Ramos (cell line): Measurements from ENCODE around the gene E2F8.

Source experiments
- in situ Hi-C: fragments of 300-500 bp; cut with MboI; formaldehyde crosslinking; loops from one replicate; pipeline ENCODE4 v1.14.3; 2022; ENCODE audit warnings: low sequenced_read_pairs; ENCODE audit not compliant: unreplicated experiment

The E2F8 gene

DNA sequence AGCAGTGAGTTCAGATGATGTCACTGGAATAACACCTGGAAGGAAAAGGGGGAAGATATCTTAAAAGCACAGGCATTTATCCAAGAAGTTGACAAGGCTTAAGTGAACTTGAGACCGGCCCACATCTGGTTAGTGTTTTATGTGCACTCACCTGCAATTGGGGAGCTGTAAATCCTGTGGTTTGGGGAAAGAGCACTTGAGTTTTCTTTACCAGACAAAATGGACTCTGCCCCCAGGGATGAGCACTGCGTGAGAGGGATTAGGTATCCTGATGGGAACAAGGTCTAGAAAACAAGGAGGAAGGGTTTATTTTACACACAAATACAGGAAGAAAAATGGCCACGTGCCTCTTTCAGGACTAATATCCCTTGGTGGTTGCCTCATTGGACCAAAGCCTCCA, 15.2 kb downstream of the E2F8 start:
- in situ Hi-C loops = no loop called here

DNA sequence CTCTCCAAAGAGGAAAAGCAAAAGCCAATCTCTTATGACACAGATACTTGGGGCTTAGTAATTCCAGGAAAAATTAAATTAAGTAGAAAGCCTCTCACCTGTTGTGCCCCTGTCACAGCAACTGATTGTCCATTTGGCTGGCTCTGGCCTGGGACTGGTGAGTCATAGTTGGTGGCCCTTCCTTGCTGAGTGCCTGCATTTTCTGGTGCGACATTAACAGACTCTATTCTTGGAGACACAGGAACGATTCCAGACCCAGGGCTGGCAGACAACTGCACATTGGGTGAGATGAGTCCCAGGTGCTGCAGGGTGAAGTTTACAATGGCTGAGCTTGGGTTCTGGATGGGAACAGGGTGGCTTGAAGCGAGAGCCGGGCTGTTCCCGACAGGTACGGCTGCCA, 15.6 kb downstream of the E2F8 start:
- in situ Hi-C loops = no loop called here

DNA sequence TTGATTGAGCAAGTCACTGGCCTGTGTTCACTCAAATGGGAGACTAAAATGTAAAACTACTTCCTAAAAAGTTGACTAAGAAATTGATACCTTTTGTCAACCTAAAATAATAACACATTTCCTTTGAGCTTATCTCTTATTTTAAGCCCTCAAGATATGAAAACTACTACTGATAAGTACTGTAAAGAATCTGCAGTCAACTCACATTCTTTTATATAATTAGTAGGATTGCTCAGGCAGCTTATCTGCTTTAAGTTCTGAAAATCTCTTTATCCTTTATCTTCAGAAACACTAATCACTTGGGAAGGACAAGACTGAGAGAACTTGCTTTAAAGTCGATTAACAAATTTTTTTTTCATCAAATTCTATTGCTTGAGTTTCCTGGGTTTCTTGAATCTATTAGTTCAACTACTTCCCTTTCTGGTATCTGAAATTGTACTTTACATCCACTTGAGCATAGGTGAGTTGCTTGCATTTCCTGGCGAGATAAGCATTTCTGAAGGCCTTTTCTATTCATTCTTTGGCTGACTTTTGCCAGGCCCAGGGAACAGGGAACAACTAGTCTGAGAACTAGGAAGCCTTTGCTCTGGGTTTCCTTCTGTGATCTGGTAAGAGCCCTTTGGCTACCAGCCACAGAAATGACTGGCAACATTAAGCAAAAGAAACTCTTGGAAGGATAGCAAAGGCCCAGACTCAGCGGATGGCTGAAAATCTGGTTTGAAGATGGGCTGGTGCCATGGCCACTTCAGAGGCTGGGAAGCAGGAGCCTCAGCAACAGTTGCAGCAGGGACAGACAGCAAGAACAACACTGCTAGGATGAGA, 19.6 kb downstream of the E2F8 start:
- in situ Hi-C loops = no loop called here

DNA sequence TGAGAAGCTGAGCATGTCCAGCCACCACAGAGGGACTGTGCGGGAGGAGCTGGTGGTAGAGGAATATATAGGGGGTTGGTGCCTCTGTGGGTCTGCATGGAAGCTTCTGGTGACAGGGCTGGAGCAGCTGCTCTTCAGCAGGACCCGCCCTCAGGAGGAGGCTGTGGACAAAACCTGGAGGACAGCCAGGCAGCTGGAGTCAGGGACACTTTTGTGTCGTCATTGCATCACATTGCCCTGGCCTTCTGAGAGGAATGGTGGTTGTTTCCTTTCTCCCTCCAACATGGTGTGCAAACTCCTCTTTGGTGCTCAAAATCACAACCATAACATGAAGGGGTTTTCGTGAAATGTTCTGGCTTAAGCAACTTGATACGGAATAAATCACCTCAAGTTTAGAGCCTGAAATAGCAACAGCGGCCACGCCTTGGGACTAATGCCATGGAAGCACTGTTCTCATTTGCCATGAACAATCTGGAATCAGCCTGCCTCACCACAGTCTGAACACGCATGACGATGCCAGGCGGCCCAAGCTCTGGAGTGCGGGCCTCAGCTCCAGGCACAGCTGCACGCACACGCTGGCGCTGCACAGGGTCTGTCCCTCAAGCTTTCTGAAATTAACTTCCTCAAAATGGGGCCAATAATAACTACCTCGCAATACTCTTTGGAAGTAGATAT, 21.8 kb downstream of the E2F8 start:
- in situ Hi-C loops = no loop called here

DNA sequence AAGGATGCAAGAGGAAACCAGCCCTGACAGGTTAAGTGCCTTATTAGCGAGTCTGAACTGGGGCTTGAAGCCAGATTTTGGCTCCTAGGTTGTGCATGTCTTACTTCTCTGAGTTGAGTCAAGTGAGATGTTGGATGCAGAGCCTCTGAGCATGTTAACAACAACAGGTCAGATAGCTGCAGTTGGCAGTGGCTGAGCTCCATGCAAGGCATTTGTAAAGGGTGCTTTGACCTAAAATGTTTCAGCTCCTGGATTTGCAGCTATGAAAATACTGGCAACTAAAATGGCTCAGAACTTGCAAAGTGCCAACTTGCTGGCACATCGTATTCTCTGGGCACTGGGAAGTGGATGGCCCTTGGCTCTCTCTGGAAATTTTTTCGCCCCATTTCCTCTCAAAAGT, 22.5 kb downstream of the E2F8 start:
- in situ Hi-C loops = no loop called here

DNA sequence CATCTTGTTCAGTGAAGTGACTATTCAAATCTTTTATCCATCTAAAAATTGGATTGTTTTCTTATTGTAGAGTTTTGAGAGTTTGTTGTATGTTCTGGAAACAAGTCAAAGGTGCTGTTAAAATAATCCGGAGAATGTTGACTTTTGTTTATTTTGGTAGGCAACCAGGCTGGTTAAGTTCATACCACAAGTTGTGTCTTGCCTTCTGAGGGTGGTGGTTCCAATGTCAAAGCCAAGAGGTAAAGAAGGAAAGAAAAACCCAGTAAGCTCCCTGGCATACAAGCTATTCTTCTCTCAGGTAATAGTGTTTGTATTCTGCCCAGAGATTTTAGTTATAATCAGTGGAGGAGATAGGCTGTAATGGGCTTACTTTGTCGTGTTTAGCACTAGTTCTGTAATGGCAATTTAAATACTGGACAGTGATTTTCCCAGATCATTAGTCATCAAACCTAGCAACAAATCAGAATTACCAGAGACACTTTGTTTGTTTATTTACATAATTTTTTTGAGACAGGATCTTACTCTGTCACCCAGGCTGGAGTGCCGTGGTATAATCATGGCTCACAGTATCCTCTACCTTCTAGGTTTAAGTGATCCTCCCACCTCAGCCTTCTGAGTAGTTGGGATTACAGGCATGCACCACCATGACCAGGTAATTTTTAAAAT, 23.9 kb downstream of the E2F8 start:
- in situ Hi-C loops = no loop called here

DNA sequence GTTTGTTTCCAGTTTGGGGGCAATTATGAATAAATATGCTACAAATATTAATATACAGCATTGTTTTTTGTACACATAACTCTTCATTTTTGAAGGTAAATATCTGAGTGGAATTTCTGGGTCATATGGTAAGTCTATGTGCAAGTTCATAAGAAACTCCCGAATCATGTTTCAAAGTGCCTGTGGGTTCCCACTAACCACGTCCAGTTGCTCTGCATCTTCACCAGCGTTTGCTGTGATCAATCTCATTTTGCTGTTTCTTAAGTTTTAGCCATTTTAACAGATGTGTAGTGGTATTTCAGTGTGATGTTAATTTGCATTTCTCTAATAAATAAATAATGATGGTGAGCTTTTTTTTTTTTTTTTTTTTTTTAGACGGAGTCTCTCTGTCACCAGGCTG, 24.7 kb downstream of the E2F8 start:
- in situ Hi-C loops = no loop called here

DNA sequence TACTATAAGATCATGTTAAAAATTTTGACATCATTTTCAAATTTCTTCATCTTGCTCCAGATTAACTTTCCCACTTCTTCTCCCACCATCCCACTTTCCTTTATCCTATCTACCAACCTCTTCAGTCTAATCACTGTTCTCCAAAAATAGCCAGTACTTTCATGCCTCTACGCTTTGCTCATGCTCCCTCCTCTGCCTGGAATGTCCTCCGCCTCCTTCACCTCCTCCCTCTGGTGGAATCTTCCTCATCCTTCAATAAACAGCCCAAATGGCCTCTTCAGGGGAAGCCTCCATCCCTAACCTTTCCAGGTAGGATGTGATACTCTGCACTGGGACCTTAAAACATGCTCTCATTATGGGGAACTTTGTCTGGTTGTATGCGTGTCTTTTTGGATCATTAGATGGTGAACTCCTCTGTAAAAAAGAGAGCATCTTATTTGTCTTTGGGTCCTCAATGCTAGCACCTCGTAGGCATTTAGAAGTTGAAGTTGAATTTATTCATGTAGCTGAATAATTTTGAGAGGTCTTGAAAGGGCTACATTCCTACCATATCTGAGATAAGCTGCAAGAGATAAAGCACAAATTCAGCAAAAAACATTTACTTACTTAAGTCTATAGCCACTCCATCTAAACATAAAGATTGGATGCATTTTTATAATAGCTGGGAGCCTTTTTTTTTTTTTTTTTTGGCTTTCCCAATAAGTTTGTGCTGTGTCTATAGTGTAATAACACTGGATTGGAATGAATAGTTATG, 31.0 kb downstream of the E2F8 start:
- in situ Hi-C loops = no loop called here

DNA sequence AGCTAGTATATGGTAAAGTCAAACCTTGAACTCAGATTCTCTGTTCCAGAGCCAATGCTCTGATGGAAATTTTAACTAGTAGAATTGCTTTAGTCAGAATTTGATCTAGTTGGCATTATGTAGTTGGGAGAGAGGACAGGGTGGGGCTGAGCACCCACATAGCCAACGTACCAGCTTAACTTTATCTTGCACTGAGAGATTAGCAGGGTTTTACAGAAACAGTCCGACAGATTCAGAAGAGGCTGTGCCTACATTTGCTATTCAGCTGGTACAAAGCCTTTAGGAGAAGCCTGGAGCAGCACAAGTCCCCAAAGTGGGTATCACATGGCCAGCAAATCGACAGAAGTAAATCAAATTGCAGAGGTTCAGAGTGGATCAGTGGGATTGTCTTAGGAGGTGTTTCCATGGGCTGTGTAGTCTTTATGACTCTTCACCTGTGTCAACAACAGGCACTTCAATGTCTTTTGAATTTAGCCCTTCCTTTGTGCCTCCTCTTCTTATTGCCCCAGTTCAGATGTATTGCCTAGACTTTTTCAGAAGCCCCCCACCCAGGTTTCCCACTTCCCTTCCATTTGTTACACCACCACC, 31.7 kb downstream of the E2F8 start:
- in situ Hi-C loops = no loop called here

DNA sequence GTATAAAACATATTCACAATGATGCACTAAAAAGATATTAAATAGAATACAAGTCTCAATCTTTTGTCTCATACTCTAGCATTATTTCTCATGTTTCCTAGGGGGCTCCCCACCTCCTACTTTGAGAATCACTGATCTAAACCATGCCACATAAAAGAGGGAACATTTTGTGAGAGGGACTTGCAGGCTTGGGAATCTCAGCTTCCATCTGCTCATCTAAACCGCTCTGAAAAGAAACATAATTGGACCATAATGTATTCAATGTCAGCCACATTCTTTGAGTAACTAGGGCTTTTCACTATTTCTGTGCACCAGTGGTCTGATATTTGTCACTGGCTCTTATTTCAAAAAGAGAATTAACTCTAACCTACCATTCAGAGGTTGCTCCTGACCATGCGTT, 32.6 kb downstream of the E2F8 start:
- in situ Hi-C loops = no loop called here

DNA sequence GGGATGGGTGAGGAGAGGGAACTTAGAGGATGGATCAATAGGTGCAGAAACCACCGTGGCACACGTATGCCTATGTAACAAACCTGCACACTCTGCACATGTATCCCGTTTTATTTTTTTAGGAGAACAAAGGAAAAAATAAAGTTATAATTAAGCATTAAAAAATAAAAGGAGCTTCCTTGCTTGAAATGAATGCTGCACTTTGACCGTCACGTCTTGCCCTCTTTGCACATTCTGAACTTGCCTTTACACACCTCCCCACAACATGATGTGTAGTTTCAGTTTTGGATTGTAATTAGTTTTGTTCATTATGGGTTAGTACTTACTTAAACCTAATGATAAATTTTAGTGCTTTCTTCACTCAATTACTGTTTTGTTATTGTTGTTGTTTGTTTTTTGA, 35.9 kb downstream of the E2F8 start:
- in situ Hi-C loops = no loop called here

DNA sequence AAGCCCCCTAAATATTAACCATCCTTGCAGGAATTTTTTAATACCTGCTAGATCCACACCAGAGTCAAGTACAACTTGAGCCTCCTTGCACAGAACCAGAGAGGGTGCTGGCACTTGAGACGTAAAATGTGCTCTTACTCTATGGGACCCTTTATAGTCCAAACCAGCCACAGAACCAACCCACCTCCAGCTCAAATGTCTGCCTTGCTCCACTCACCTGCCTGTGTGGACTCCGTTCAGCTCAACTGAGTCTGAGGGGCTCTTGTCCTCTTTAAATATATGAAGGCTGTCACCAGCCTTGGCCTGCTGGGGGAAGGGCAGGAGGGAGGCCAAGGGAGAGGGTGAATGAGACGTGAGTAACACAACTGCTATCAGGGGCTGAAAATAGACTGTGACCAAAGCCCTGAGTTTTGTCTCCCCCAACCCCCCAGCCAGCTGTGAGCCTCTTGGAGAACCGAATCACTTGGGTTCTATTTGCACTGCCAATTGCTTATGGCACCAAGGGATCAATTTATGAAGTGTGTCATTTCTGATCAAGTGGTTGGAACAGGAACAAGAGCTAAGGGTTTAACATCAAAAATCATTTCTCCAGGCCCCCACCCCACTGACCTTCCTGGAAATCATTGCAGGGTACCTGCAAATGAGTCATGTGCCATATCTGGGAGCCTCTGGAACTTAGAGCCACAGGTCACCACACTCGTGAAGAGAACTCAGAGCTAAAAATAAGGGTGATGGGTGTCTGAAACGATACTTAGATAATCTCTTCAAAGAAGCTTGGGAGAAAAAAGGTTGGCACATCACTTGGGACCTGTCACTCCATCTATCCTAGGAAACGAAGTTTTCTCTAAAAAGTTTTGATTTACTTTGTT, 38.8 kb downstream of the E2F8 start, which contains the start of gene CSRP3:
CSRP3 (minus strand) TSS at position 247 of the 869 bp plus-strand sequence. CDS start 9,535 bp downstream, outside the sequence.
- in situ Hi-C loops = no loop called here

DNA sequence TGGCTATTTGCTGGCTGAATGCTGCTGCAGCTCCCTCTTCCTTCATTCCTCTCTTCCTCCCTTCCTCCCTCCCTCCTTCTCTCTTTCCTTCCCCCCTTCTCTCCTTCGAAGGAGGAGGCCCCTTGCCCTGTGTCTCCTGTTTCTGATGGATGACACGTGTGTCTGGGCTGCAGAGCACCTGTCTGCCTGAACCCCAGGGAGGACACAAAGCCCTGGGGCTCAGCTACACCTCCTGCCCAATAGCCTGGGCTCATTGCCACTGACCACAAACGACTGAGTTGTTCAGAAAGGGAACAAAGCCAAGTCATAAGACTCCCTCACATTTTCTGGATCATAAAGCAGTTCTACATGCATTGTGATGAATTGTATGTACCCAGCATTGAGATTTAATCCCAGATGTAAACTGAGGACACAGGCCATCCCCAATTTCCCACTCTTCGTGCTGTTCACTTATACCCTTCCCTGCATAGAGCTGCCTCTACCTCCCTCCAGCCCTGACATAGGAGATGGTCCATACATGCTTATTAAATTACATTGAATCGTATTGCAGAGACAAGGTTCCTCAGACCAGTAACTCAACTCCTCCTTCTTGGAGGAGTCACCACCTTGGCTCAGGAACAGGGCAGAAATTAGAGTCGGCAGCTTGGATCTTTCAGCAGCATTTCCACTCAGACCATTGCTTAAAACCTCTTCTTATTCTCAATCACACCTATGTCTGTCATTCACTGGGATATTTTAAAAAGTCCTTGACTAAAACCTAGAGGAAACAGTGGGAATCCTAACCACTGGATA, 40.1 kb downstream of the E2F8 start:
- in situ Hi-C loops = no loop called here

DNA sequence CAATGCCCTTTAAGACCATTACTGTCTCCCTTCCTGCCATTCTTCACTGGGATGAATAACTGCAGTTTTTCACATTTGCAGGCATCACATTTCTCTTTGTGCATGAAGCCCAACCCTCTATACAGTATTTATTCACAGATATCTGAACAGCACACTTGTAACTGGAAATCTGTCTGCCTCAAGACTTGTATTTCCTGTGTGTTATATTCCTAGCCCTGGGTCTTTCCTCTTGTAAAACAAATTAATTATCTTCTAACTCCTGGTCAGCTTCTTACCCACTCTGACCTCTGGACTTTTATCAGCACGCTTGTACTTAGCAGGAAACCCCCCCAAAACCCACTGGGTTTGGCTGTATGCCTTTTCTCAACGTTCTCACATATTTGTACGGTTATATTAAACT, 41.0 kb downstream of the E2F8 start:
- in situ Hi-C loops = no loop called here

DNA sequence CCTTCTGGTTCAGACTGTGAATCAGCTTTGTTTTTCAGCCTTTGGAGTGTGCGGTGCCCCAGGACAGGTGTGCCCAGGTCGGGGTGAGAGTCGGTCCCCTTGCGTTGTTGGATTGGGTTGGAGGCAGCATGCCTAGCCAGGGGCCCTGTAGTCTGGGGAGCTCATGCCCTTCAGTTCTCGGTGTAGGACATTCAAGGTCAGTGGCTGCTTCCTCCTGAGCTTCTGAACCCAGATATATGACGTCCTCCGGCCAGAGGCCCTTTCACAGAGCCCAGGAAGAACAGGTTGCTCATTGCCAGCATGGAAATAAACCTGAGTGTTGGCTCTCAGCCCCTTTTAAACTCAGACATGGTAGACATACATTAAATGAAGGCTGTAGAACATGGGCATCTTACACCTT, 41.7 kb downstream of the E2F8 start:
- in situ Hi-C loops = no loop called here

DNA sequence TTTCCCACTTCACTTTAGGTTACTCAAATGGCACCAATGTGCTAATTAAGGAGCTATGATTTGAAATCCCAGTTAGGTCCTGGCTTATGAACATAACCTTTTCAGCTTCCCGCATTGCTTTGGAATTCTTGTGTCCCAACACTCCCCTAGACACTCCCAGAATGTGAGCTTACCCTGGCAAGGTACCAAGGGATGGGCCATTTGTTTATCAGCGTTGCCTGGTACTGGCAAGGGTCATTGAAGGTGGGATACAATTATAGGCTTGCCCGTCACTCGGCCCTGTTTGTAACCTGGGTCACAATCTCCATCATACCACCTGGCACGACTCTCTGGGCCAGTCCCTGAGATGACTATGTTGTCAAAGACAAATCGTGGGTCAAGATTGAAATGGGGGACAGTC, 44.3 kb downstream of the E2F8 start:
- in situ Hi-C loops = no loop called here

DNA sequence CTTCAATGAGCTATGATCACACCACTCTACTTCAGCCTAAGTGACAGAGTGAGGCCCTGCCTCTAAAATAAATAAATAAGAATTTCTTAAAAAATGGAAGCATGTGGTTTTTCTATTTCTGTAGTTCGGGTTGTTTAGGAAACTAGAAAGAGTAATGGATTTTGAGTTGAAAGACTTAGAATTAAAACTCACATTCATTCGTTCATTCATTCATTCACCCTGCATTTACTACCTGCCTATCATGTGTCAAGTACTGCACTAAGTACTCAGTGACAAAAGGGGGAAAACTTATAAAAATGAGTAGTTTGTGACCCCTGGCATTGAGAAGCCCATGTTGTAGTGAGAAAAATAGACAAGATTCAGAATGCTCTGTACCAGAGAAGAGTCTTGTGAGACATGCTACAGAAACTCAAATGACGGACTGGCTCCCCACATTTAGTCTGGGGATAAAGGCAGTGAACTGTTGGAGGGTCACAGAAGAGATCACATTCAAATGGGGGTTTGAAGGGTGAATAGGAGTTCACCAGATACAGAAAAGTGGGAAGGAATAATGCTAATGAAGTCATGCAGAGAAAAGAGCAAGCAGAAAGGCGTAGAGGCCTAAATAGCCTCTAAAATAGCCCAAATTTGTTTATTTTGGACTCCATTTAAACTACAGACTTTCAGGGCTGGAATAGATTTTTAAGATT, 46.0 kb downstream of the E2F8 start:
- in situ Hi-C loops = no loop called here

DNA sequence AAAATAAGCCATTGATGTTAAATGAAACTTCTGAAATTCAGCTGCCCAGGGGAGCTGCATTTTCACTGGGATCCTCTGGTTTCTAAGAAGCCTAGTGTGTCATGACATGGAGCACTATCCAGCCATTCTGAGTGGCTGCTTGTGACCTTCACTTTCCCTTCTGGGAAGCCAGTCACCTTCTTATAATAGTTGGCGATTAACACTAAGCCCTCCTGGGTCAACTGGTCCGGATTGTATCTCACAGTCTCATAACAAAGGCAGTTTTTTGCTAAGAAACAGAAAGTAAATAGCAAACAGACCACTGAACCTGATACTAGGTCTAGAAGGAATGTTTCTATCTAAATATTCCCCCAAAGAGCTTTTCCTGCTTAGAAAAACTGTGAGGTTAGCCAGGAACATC, 46.8 kb downstream of the E2F8 start:
- in situ Hi-C loops = no loop called here
